ENCODE results near the gene CSNK1G2.

DNA sequence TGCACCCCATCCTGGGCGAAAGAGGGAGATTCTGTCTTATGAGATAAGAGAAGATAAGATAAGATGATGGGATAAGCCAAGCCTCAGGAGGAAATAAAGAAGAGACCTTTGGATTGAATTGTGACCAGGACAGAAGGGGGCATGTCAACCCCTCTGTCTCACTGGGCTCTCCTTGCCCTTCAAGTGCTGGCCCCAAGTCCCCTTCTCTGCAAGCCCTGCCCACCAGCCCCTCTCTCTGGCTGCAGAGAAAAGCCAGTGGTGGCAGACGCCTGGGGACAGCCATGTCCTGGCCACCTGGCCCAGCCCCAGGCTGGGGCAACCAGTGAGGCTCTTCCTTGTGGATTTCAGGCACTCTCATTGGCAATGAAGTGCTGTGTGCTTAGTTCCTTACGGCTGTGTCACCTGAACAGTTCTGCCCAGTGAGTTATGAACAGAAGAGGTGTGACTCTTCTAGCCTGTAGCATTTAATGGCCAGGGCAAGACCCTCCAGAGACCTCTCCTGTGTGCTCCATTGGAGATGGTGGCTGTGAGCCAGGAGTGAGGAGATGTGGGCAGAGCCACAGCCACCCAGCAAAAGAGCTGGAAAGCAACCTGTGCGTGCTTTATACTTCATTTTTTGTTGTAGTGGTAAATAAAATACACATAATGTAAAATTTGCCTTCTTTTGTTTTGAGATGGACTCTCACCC lies 80.6 kb downstream of the CSNK1G2 start:
- TF ChIP-seq IRF2 (CRISPR knock-in tag; IDR thresholded peaks at IDR 0.05; ENCODE audit: borderline replicate concordance, low read depth) (no peak), ATF1 (CRISPR knock-in tag; IDR thresholded peaks at IDR 0.05) (no peak), CTCF (IDR thresholded peaks at IDR 0.05) (no peak), CDX4 (CRISPR knock-in tag; IDR thresholded peaks at IDR 0.05; ENCODE audit: borderline replicate concordance) (no peak), USF1 (CRISPR knock-in tag; IDR thresholded peaks at IDR 0.05) (no peak), ESRRA (CRISPR knock-in tag; IDR thresholded peaks at IDR 0.05; ENCODE audit: borderline replicate concordance) (no peak), ZNF532 (CRISPR knock-in tag; IDR thresholded peaks at IDR 0.05; ENCODE audit: borderline replicate concordance) (no peak), SP1 (CRISPR knock-in tag; conservative IDR thresholded peaks at IDR 0.05) (no peak)
- TF ChIP-seq, protein P1, sequence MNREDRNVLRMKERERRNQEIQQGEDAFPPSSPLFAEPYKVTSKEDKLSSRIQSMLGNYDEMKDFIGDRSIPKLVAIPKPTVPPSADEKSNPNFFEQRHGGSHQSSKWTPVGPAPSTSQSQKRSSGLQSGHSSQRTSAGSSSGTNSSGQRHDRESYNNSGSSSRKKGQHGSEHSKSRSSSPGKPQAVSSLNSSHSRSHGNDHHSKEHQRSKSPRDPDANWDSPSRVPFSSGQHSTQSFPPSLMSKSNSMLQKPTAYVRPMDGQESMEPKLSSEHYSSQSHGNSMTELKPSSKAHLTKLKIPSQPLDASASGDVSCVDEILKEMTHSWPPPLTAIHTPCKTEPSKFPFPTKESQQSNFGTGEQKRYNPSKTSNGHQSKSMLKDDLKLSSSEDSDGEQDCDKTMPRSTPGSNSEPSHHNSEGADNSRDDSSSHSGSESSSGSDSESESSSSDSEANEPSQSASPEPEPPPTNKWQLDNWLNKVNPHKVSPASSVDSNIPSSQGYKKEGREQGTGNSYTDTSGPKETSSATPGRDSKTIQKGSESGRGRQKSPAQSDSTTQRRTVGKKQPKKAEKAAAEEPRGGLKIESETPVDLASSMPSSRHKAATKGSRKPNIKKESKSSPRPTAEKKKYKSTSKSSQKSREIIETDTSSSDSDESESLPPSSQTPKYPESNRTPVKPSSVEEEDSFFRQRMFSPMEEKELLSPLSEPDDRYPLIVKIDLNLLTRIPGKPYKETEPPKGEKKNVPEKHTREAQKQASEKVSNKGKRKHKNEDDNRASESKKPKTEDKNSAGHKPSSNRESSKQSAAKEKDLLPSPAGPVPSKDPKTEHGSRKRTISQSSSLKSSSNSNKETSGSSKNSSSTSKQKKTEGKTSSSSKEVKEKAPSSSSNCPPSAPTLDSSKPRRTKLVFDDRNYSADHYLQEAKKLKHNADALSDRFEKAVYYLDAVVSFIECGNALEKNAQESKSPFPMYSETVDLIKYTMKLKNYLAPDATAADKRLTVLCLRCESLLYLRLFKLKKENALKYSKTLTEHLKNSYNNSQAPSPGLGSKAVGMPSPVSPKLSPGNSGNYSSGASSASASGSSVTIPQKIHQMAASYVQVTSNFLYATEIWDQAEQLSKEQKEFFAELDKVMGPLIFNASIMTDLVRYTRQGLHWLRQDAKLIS (CRISPR knock-in tag; IDR thresholded peaks at IDR 0.05; ENCODE audit: borderline replicate concordance), result no peak
- TF ChIP-seq, protein P2, sequence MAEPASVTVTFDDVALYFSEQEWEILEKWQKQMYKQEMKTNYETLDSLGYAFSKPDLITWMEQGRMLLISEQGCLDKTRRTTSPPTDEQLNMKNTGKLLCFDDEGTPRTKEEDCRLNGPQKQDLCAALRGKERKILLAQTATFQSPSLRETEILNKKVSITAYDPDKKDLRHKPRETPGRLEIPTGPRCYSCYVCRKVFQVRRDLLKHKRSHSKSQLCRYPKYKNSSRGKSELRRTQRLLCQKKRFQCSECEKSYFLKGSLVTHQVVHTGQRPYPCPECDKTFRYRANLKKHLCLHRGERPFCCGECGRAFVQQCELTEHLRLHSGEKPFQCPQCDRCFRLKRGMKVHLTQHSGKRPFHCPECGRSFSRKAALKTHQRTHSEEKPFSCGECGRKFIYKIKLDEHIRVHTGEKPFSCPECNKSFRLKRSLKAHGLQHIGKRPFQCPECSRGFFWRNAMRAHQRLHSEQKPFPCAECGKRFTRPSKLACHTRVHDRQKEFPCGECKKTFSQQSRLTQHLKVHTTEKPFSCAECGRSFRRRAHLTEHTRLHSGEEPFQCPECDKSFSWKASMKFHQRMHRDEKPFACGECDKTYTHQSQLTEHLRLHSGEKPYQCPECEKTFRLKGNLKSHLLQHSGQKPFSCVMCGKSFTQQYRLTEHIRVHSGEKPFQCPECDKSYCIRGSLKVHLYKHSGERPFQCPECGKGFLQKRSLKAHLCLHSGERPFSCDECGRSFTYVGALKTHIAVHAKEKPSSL (CRISPR knock-in tag; conservative IDR thresholded peaks at IDR 0.05), result no peak

Data from WTC11 (cell line).